CD4-positive, alpha-beta T cell treated with Interleukin-12 subunit alpha and Interleukin-12 subunit beta, for 1 hour (primary cell): ENCODE data around the gene IL15RA.
"Not testable (repeated sequence)": the region's sequence is repeated elsewhere in the genome, so short reads cannot be mapped to it uniquely, and the experiment has no call there.

Experiments
- DNase-seq: peaks from one replicate; pipeline ENCODE4 v3.0.0-alpha.2; 2020

The IL15RA gene

GRCh38 chr10:5918763-5919162, 58.6 kb downstream of the IL15RA start:
- no peak for DNase-seq

- no peak for DNase-seq
These were observed 60.0 kb downstream of the IL15RA start for GRCh38 chr10:5917305-5917704.

- DNase-seq, result no peak
These were observed 61.9 kb downstream of the IL15RA start for GRCh38 chr10:5915451-5915850.

GRCh38 chr10:5913736-5914135, 63.6 kb downstream of the IL15RA start:
- no peak for DNase-seq

- no peak for DNase-seq
These were observed 65.7 kb downstream of the IL15RA start for GRCh38 chr10:5911670-5912069.

- DNase-seq, result no peak
These were observed 66.8 kb downstream of the IL15RA start for GRCh38 chr10:5910323-5911100.

GRCh38 chr10:5908676-5909075, 68.7 kb downstream of the IL15RA start:
- DNase-seq, result not testable (repeated sequence)

GRCh38 chr10:5906651-5907050, 70.7 kb downstream of the IL15RA start:
- DNase-seq, result no peak

- no peak for DNase-seq
These were observed 71.4 kb downstream of the IL15RA start for GRCh38 chr10:5905854-5906507.

GRCh38 chr10:5904227-5904626, 73.1 kb downstream of the IL15RA start:
- no peak for DNase-seq

GRCh38 chr10:5903563-5903962, 73.8 kb downstream of the IL15RA start:
- DNase-seq, result no peak

GRCh38 chr10:5902511-5903274, 74.7 kb downstream of the IL15RA start:
- no peak for DNase-seq
